GM18520 (cell line): ENCODE data around the gene PLXNA4.
"Not testable (repeated sequence)": the region's sequence is repeated elsewhere in the genome, so short reads cannot be mapped to it uniquely, and the experiment has no call there.

Experiments used
- ATAC-seq: cut with Tn5 transposase; IDR thresholded peaks from one replicate; pipeline ENCODE4 v1.9.1; 2021; ENCODE audit not compliant: unreplicated experiment

The PLXNA4 gene

DNA sequence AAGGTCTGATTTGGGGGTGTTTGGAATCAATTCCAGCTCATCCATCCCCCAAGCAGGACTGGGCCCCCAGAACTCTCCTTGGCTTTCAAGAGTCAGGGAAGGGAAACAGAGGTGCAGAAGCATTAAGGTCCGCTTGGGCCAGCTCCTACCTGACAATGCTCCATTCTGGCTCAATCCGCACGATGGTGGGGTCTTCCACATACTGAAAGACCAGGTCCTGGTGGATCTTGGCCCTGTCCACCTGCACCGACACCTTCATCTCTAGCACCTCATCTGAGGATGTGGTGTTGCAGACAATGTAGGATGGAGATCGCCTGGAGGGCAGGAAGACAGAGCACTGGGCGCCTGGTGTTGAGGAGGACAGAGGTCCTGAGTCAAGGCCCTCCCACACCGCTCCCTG is 391.1 kb downstream of the PLXNA4 start:
- ATAC-seq: no peak

DNA sequence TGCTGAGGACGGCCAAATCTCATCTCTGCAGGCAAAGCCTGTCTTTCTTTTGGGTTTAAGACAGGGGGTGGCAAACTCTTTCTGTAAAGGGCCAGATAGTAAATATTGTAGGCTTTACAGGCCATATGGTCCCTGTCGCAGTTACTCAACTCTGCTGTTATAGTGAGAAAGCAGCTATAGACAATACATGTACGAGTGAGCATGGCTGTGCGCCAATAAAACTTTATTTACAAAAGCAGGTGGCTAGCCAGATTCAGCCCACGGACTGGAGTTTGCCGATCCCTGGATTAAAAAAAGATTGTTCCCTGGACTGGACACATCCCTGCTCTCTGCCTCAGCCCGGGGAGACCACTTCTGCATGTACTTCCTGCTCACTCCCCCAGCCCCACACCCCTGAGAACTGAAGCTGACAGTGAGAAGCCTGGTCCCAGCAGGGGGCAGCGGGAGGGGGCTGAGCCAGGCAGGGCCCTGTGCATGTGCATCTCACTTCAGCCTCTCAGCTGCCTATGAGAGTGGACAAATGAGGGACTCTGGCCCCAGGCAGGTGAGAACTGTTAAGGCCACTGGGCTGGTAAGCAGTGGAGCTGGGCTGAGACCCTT is 392.4 kb downstream of the PLXNA4 start:
- no peak for ATAC-seq

- no peak for ATAC-seq
Observed at GRCh38 chr7:132182992-132183391, 393.3 kb downstream of the PLXNA4 start.

- ATAC-seq: no peak
Observed at GRCh38 chr7:132181946-132182685, 394.2 kb downstream of the PLXNA4 start.

GRCh38 chr7:132181371-132181770 is 394.9 kb downstream of the PLXNA4 start:
- ATAC-seq: no peak

GRCh38 chr7:132180481-132180880 is 395.8 kb downstream of the PLXNA4 start:
- no peak for ATAC-seq

DNA sequence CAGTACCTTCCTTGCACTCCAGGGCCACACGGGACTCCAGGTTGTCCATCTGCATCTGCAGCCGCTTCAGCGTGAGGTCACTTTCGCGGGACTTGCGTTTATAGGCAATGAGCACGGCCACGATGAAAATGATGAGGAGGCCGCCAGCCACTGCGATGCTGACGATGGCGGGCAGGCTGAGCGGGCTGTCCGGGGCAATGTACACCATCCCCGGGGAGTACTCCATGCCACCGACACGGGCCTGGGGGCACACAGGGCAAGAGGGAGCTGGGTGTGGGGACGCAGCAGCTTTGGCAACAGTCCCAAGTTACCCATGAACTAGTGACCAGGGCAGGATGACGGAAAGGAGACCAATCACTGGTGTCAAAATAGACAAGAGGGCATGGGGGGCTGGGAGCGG is 396.6 kb downstream of the PLXNA4 start:
- no peak for ATAC-seq

GRCh38 chr7:132179080-132179430 is 397.2 kb downstream of the PLXNA4 start:
- no peak for ATAC-seq

DNA sequence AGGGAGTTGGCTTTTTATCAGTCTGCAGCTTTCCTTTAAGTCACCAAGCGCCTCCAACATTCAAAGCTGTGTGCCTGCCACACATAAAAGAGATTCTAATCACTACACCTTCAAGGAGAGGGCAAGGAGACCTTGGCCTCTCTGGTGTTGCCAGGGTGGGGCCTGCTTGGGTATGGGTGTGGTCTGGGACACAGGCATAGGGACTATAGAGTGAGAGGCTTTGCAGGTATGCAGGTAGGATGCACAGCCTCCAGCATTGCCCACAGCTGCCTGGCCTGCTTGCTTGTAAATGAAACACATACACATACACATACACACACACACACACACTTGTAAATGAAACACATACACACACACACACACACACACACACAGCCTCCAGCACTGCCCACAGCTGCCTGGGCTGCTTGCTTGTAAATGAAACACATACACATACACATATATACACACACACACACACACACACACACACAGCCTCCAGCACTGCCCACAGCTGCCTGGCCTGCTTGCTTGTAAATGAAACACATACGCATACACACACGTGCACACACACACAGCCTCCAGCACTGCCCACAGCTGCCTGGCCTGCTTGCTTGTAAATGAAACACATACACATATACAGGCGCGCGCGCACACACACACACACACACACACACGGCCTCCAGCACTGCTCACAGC is 397.7 kb downstream of the PLXNA4 start:
- not testable (repeated sequence) for ATAC-seq

DNA sequence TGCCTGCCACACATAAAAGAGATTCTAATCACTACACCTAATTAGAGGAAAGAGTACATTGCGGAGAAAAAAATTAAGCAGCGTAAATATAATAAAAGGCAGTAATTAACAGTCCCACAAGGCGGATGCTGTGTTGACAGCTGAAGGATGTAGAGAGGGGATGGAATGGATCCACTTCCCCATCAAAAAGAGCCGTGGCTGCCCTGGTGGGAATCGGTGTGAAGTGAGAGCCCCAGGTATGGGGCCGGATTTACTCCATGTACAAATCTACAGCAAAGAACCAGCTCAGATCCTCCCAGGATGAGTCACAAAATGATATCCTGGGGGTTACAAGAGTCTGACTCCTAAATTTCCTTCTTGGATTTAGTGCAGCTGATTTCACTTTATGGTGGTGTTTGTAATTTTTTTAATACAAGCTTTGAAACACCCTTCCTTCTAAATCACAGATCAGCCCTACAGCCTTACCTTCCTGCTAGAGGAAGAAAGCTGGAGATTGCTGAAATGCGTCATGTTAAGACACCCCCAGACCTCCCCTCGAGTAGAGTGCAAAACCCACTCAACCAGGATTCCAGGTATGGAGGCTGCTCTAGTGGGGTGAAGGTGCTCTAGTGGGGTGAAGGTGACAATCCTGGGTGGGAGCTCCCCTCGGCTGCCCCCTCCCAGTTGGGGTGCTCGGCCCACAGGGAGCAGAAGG is 398.4 kb downstream of the PLXNA4 start:
- ATAC-seq: no peak

- no peak for ATAC-seq
Observed at GRCh38 chr7:132176719-132177118, 399.6 kb downstream of the PLXNA4 start.

- ATAC-seq: no peak
Observed at GRCh38 chr7:132171130-132171576, 405.1 kb downstream of the PLXNA4 start.

GRCh38 chr7:132169730-132170129 is 406.5 kb downstream of the PLXNA4 start:
- no peak for ATAC-seq

DNA sequence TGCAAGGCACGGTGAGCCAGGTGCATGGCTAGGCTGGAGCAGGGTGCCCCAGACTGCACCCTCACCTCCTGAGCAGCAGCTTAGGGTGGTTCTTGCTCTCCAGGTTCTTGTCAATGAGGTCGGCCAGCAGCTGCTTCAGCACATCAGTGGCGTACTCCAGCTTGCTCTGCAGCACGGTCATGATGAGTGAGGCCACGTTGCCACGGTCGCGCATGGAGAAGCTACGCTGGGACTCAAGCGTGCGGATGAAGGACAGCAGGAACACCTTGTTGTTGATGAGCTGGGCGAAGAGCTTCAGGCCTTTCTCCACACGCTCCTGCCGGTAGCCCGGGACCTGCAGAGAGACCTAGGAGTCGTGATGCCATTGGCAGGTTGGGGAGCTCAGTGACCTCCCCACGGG is 408.0 kb downstream of the PLXNA4 start:
- ATAC-seq: no peak

GRCh38 chr7:132165695-132166094 is 410.6 kb downstream of the PLXNA4 start:
- not testable (repeated sequence) for ATAC-seq

DNA sequence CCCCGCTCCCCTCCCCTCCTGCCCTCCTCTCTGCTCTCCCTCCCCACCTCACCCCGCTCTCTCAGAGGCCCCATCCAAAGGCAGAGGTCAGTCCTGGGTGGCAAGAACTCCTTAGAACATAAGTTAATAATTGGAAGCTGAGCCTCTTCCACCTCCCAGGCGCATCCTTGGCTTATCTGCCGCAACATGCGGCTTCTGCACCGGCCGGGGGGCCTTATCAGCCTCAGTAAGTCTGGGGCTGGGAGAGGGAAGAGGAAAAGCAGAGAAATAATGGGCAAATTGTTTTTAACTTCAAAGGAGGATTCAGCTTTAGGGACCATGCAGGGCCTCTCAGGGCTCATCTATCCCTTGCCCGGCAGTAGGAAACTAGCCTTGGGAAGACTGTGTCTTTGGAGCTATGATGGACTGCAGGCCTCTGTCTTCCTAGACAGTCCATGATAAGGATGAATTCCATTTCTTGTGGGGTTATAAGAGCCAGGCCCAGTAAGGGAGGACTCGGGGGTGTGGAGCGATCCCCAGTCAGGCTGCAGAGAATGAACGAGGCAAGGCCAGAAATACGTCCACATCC is 411.6 kb downstream of the PLXNA4 start:
- ATAC-seq: no peak

- ATAC-seq: no peak
Observed at GRCh38 chr7:132162556-132163144, 413.6 kb downstream of the PLXNA4 start.

DNA sequence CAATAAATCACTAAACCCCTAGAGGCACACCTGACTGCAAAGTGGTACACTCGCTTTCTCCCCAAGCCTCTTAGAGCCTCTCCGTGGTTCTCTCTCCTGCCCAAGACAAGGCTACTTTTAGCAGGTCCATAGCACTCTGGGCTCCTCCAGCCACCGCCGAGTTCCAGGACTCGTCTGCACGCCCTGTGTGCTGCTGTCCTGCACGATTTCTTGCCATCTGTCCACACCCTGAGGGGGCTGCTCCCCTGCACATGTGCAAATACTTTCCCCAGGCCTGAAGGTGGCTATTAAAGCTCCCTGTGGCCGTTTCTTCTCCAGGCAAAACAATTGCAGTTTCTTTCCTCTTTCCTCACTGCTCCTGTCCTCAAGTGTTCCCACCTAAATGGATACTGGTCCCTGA is 414.3 kb downstream of the PLXNA4 start:
- no peak for ATAC-seq

DNA sequence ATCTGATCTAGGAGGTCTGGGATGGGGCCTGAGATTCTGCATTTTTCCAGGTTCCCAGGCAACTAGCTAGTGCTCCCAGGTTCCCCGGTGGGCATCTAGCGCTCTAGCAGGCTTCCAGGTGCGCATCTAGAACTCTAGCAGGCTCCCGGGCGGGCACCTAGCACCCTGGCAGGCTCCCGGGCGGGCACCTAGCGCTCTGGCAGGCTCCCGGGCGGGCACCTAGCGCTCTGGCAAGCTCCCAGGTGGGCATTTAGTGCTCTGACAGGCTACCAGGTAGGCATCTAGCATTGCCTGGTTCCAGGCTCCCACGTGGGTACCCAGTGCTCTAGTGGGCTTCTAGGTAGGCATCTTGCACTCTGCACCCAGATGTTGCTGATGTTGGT is 414.7 kb downstream of the PLXNA4 start:
- ATAC-seq: no peak

DNA sequence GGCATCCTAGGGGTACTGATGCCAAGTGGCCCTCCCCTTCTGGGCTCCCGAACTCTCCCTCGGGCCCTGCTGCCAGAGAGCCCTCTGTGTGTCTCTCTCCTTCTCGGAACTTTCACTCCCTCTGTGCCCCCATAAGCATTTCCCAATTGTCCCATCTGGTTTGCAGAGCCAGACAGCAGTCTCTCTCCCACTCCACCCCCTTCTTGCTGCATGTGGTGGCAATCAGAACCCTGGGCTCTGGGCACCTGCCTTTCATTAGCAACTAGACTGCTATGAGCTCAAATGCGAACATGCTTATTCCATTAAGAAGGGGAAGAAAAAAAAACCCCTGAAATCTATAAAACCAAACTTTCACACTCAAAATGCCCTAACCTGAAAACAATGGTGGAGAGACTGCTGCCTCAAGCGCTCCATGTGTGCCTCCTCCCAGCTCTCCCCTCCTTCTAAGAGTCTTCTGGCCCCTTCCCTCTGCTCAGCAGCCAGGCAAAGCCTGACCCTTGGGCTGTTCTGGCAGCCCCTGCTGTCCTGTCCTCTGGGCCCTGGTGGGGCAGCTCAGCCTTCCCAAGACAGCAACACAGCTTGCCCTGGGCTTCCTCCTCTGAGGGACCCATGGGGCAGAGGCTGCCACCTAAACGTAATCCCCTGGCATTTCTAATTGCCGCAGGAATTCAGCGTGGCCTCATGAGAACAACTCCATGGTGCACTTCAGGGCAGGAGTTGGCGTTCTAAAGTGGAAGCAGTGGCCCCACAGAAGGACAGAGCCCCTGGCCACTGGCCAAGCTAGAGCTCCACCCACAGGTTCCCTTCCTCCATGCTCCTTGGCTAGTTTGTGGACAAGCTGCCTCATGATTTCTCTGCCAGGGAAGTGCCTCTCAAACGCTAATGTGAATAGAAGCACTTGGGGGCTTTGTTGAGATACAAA is 415.4 kb downstream of the PLXNA4 start:
- no peak for ATAC-seq
